ENCODE data around the gene GOLPH3.
"Not testable (repeated sequence)": the region's sequence is repeated elsewhere in the genome, so short reads cannot be mapped to it uniquely, and the experiment has no call there.

Gene GOLPH3

DNA sequence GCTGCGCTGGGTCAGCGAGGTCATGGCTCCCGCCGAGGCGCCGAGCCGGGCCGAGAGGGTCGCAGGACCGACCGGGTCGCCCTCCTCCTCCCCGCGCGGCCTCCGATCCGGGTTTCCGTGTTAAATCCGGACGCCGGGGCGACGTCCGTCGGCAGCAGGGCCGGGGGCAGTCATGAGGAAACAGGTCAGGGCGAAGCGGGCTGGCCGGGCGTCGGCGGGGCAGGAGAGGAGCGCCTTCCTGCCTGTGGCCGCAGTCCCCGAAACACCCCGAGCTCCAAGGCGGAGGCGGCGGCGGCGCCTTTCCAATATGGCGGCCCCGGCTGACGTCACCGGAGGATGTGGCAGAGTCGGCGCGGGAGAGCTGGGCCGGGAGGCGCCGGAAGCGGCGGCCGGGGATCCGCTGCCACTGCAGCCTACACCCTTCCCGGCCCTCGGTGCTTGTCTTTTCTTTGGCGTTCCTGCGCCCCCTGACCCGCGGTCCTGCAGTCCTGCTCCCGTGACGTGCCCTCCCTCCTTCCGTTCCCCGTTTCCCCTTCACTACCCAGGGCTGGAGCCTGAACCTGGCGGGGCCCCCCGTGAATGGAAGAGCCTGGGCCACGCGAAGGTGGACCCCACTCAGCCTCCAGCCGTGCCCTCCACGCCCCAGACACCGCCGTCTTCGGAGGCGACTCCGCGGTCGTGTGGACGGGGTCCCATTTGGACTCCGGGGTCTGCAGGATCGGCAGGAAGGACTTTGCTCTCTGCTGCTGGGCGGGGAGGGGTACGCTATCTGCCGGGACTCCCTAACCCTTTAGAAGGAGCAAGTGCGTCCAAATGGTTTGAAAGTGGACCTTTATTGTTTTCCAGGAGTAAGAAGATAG, at the start of gene GOLPH3:
GOLPH3 (minus strand) TSS at position 309 of the 860 bp plus-strand sequence; CDS start at position 24, 285 bp downstream.
- H3K9ac ChIP-seq (ENCODE audit: low read length), result peak within 1 kb of the TSS; percentile 100
- H3K4me1 ChIP-seq (ENCODE audit: control insufficient read depth, insufficient read depth, low read length), result no peaks in the 10 kb centered on the region
- no peaks in the 10 kb centered on the region for H3K9me3 ChIP-seq (ENCODE audit: control insufficient read depth, low read length)
- H3K27me3 ChIP-seq (ENCODE audit: control insufficient read depth, insufficient read depth, low read length), result no peaks in the 10 kb centered on the region
- no peaks in the 10 kb centered on the region for H3K36me3 ChIP-seq (ENCODE audit: control insufficient read depth, insufficient read depth, low read length)
- peak within 1 kb of the TSS; percentile 100 for H3K4me3 ChIP-seq (ENCODE audit: low read length)

GRCh38 chr5:32222723-32223470, 48.8 kb upstream of the GOLPH3 start:
- H3K4me1 ChIP-seq (ENCODE audit: control insufficient read depth, insufficient read depth, low read length), result no peaks in the 10 kb centered on the region
- no peaks in the 10 kb centered on the region for H3K36me3 ChIP-seq (ENCODE audit: control insufficient read depth, insufficient read depth, low read length)
- H3K4me3 ChIP-seq (ENCODE audit: low read length), result no peak overlapping the region

GRCh38 chr5:32217886-32218396, 43.8 kb upstream of the GOLPH3 start:
- H3K9me3 ChIP-seq (ENCODE audit: control insufficient read depth, low read length), result no peaks in the 10 kb centered on the region
- no peaks in the 10 kb centered on the region for H3K36me3 ChIP-seq (ENCODE audit: control insufficient read depth, insufficient read depth, low read length)
- no peak overlapping the region for H3K9ac ChIP-seq (ENCODE audit: low read length)
- H3K27me3 ChIP-seq (ENCODE audit: control insufficient read depth, insufficient read depth, low read length), result no peaks in the 10 kb centered on the region
- no peak overlapping the region for H3K4me3 ChIP-seq (ENCODE audit: low read length)
- H3K4me1 ChIP-seq (ENCODE audit: control insufficient read depth, insufficient read depth, low read length), result no peaks in the 10 kb centered on the region

More at GRCh38 chr5:32222723-32223470, 48.8 kb upstream of the GOLPH3 start:
- Histone ChIP-seq H3K9ac (ENCODE audit: low read length) (no peak overlapping the region), H3K27me3 (ENCODE audit: control insufficient read depth, insufficient read depth, low read length) (no peaks in the 10 kb centered on the region), H3K9me3 (ENCODE audit: control insufficient read depth, low read length) (no peaks in the 10 kb centered on the region)

- H3K36me3 ChIP-seq (ENCODE audit: control insufficient read depth, insufficient read depth, low read length); H3K9me3 ChIP-seq (ENCODE audit: control insufficient read depth, low read length); H3K27me3 ChIP-seq (ENCODE audit: control insufficient read depth, insufficient read depth, low read length); H3K4me1 ChIP-seq (ENCODE audit: control insufficient read depth, insufficient read depth, low read length); H3K9ac ChIP-seq (ENCODE audit: low read length); H3K4me3 ChIP-seq (ENCODE audit: low read length): not testable (repeated sequence)
Observed at GRCh38 chr5:32214344-32214743, 40.2 kb upstream of the GOLPH3 start.

DNA sequence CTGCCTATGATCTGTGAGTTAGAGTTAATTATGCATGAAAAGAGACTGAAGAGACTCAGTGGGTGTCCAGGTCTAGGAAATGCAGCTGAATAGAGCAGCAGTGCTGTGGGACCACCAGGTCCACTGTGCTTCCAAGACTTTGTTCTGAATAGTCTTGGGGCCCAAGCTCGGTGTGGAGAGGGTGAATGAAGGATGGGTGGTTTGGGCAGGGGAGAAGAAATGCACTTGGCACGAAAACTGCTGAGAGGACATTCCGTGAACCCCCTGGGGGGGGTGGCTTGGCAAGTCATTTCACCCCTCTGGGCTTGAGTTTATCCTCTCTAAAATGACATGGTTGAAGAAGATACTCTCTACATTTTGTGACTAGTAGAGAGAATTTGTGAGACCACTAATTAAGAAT, 36.0 kb upstream of the GOLPH3 start:
- peaks cover 15% of the 10 kb centered on the region for H3K4me1 ChIP-seq (ENCODE audit: control insufficient read depth, insufficient read depth, low read length)
- H3K9ac ChIP-seq (ENCODE audit: low read length), result no peak overlapping the region
- no peaks in the 10 kb centered on the region for H3K9me3 ChIP-seq (ENCODE audit: control insufficient read depth, low read length)
- no peaks in the 10 kb centered on the region for H3K36me3 ChIP-seq (ENCODE audit: control insufficient read depth, insufficient read depth, low read length)
- no peaks in the 10 kb centered on the region for H3K27me3 ChIP-seq (ENCODE audit: control insufficient read depth, insufficient read depth, low read length)
- no peak overlapping the region for H3K4me3 ChIP-seq (ENCODE audit: low read length)

GRCh38 chr5:32208837-32209236, 34.7 kb upstream of the GOLPH3 start:
- H3K4me1 ChIP-seq (ENCODE audit: control insufficient read depth, insufficient read depth, low read length), result peaks cover 15% of the 10 kb centered on the region
- H3K9me3 ChIP-seq (ENCODE audit: control insufficient read depth, low read length); H3K27me3 ChIP-seq (ENCODE audit: control insufficient read depth, insufficient read depth, low read length); H3K36me3 ChIP-seq (ENCODE audit: control insufficient read depth, insufficient read depth, low read length); H3K9ac ChIP-seq (ENCODE audit: low read length); H3K4me3 ChIP-seq (ENCODE audit: low read length): not testable (repeated sequence)

DNA sequence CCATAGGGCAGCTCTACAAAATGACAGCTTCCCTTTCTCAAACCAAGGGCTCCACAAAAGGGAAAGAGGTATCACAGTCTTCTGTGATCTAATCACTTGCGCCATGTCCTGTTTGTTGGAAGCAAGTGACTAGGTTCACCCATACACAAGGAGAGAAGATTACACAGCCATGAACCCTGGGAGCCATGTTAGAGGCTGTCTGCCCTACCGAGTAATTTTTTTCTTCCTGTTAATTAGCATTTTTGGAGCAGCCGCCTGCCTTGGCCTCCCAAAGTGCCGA, 33.2 kb upstream of the GOLPH3 start:
- no peaks in the 10 kb centered on the region for H3K27me3 ChIP-seq (ENCODE audit: control insufficient read depth, insufficient read depth, low read length)
- H3K4me3 ChIP-seq (ENCODE audit: low read length), result no peak overlapping the region
- no peaks in the 10 kb centered on the region for H3K9me3 ChIP-seq (ENCODE audit: control insufficient read depth, low read length)
- no peaks in the 10 kb centered on the region for H3K36me3 ChIP-seq (ENCODE audit: control insufficient read depth, insufficient read depth, low read length)
- no peak overlapping the region for H3K9ac ChIP-seq (ENCODE audit: low read length)
- H3K4me1 ChIP-seq (ENCODE audit: control insufficient read depth, insufficient read depth, low read length), result peaks cover 15% of the 10 kb centered on the region

GRCh38 chr5:32206509-32207354, 32.6 kb upstream of the GOLPH3 start:
- no peaks in the 10 kb centered on the region for H3K27me3 ChIP-seq (ENCODE audit: control insufficient read depth, insufficient read depth, low read length)
- H3K9ac ChIP-seq (ENCODE audit: low read length), result no peak overlapping the region

GRCh38 chr5:32206053-32206452, 31.9 kb upstream of the GOLPH3 start:
- no peak overlapping the region for H3K9ac ChIP-seq (ENCODE audit: low read length)
- H3K27me3 ChIP-seq (ENCODE audit: control insufficient read depth, insufficient read depth, low read length), result no peaks in the 10 kb centered on the region
- H3K36me3 ChIP-seq (ENCODE audit: control insufficient read depth, insufficient read depth, low read length), result no peaks in the 10 kb centered on the region
- H3K4me1 ChIP-seq (ENCODE audit: control insufficient read depth, insufficient read depth, low read length), result peaks cover 21% of the 10 kb centered on the region
- no peak overlapping the region for H3K4me3 ChIP-seq (ENCODE audit: low read length)
- no peaks in the 10 kb centered on the region for H3K9me3 ChIP-seq (ENCODE audit: control insufficient read depth, low read length)

More at GRCh38 chr5:32206509-32207354, 32.6 kb upstream of the GOLPH3 start:
- no peaks in the 10 kb centered on the region for H3K9me3 ChIP-seq (ENCODE audit: control insufficient read depth, low read length)
- peaks cover 15% of the 10 kb centered on the region for H3K4me1 ChIP-seq (ENCODE audit: control insufficient read depth, insufficient read depth, low read length)
- no peaks in the 10 kb centered on the region for H3K36me3 ChIP-seq (ENCODE audit: control insufficient read depth, insufficient read depth, low read length)
- no peak overlapping the region for H3K4me3 ChIP-seq (ENCODE audit: low read length)

- Histone ChIP-seq H3K9me3 (ENCODE audit: control insufficient read depth, low read length) (no peaks in the 10 kb centered on the region), H3K4me1 (ENCODE audit: control insufficient read depth, insufficient read depth, low read length) (peaks cover 25% of the 10 kb centered on the region), H3K27me3 (ENCODE audit: control insufficient read depth, insufficient read depth, low read length) (no peaks in the 10 kb centered on the region), H3K9ac (ENCODE audit: low read length) (no peak overlapping the region), H3K36me3 (ENCODE audit: control insufficient read depth, insufficient read depth, low read length) (no peaks in the 10 kb centered on the region), H3K4me3 (ENCODE audit: low read length) (no peak overlapping the region)
Observed at GRCh38 chr5:32202394-32202793, 28.3 kb upstream of the GOLPH3 start.

- H3K4me3 ChIP-seq (ENCODE audit: low read length), result no peak overlapping the region
- no peaks in the 10 kb centered on the region for H3K27me3 ChIP-seq (ENCODE audit: control insufficient read depth, insufficient read depth, low read length)
- peaks cover 18% of the 10 kb centered on the region for H3K4me1 ChIP-seq (ENCODE audit: control insufficient read depth, insufficient read depth, low read length)
- no peak overlapping the region for H3K9ac ChIP-seq (ENCODE audit: low read length)
- H3K36me3 ChIP-seq (ENCODE audit: control insufficient read depth, insufficient read depth, low read length), result no peaks in the 10 kb centered on the region
- H3K9me3 ChIP-seq (ENCODE audit: control insufficient read depth, low read length), result no peaks in the 10 kb centered on the region
Observed at GRCh38 chr5:32201122-32201753, 27.1 kb upstream of the GOLPH3 start.

Data from mucosa of stomach (tissue), 1 donor.